GM12878 (cell line): Measurements from ENCODE around the gene ACTL6B. TPM values are rescaled to one million over a fixed set of nuclear protein-coding genes. Genes with fewer than 3 reads are reported as not detected.
A peak's percentile ranks its signal among the peaks of the same experiment; 100 is the strongest.

ENCODE experiments used
- BCL11A ChIP-seq: IDR thresholded peaks from 2 replicates; pipeline ENCODE4 v1.6.1; 2011; ENCODE audit warnings: low read depth, low read length
- ELK1 ChIP-seq: IDR thresholded peaks from 2 replicates; pipeline ENCODE4 v1.6.1; 2012; ENCODE audit warnings: low read depth, low read length, improper control_type of control experiment
- IRF4 ChIP-seq: IDR thresholded peaks from 2 replicates; pipeline ENCODE4 v1.6.1; 2011; ENCODE audit warnings: low read depth, low read length
- KLF5 ChIP-seq: fragments of 450-650 bp; IDR thresholded peaks from 2 replicates; pipeline ENCODE4 v1.6.1; 2014; ENCODE audit warnings: mild to moderate bottlenecking; ENCODE audit not compliant: partially characterized antibody
- MXI1 ChIP-seq: fragments of 150-350 bp; IDR thresholded peaks from 2 replicates; pipeline ENCODE4 v1.6.1; 2011; ENCODE audit warnings: low read depth, mild to moderate bottlenecking, inconsistent platforms, low read length, improper control_type of control experiment
- MYB ChIP-seq: fragments of 150-350 bp; IDR thresholded peaks from 2 replicates; pipeline ENCODE4 v1.6.1; 2014; ENCODE audit warnings: mild to moderate bottlenecking, low read depth, low read length, borderline replicate concordance
- NFYB ChIP-seq: IDR thresholded peaks from 2 replicates; pipeline ENCODE4 v1.6.1; 2011; ENCODE audit warnings: low read depth, mild to moderate bottlenecking, low read length, improper control_type of control experiment, moderate library complexity; ENCODE audit not compliant: insufficient read depth
- PAX5 ChIP-seq: IDR thresholded peaks from 2 replicates; pipeline ENCODE4 v1.6.1; 2011; ENCODE audit warnings: low read depth, low read length, borderline replicate concordance
- STAT1 ChIP-seq: fragments of 450-650 bp; conservative IDR thresholded peaks from 2 replicates; pipeline ENCODE4 v1.6.1; 2014; ENCODE audit warnings: antibody characterized with exemption, mild to moderate bottlenecking
- STAT3 ChIP-seq: IDR thresholded peaks from 2 replicates; pipeline ENCODE4 v1.6.1; 2011; ENCODE audit warnings: low read depth, low read length, improper control_type of control experiment
- polyA plus RNA-seq, 11 experiments: library from polyadenylated mRNA; depleted of rRNA in 4 of 11; unstranded in 6 of 11; stranded (reverse) in 5 of 11; fragments of >200 nt; fragmentation: Nextera tagmentation in 4 of 11; fragmentation: Illumina TruSeq in 1 of 11; extraction: Ambion mirVana in 4 of 11; extraction: Trizol in 1 of 11; gene quantifications; 1 replicate in 1 of 11; 2 replicates in 10 of 11; pipeline versions ENCODE4 v1.2.1 to v1.2.3, GENCODE V29; 2011 to 2016; ENCODE audit warnings: inconsistent platforms in 2 of 11, missing spikeins in 2 of 11, low read depth in 1 of 11
- total RNA-seq, 4 experiments: library from RNA; depleted of rRNA in 3 of 4; stranded (reverse); fragments of >200 nt in 3 of 4; fragmentation: Illumina TruSeq in 1 of 4; extraction: Trizol in 1 of 4; gene quantifications; 2 replicates each; pipeline versions ENCODE4 v1.2.1 to v1.2.3, GENCODE V29; 2013 to 2021
- TF ChIP-seq, protein P1 (sequence below): fragments of 450-650 bp; IDR thresholded peaks from 2 replicates; pipeline ENCODE4 v1.6.1; 2017; ENCODE audit warnings: mild to moderate bottlenecking, moderate library complexity
- TF ChIP-seq, protein P2 (sequence below): fragments of 450-650 bp; IDR thresholded peaks from 2 replicates; pipeline ENCODE4 v1.6.1; 2017; ENCODE audit warnings: mild to moderate bottlenecking
- TF ChIP-seq, protein P3 (sequence below): fragments of 450-650 bp; IDR thresholded peaks from 2 replicates; pipeline ENCODE4 v1.6.1; 2017; ENCODE audit warnings: low read depth, mild to moderate bottlenecking, moderate library complexity
- TF ChIP-seq, protein P4 (sequence below): fragments of 450-650 bp; IDR thresholded peaks from 2 replicates; pipeline ENCODE4 v1.6.1; 2017; ENCODE audit warnings: antibody characterized with exemption, mild to moderate bottlenecking, moderate library complexity

ACTL6B gene
- total and polyA plus RNA-seq, 10 of the 15 experiments (the other 5 are each of a cell fraction or from before 2014, with no cell fraction given) = not detected

GRCh38 chr7:100675581-100676350 lies 19.5 kb upstream of the ACTL6B start (continued):
- TF ChIP-seq, protein P1, sequence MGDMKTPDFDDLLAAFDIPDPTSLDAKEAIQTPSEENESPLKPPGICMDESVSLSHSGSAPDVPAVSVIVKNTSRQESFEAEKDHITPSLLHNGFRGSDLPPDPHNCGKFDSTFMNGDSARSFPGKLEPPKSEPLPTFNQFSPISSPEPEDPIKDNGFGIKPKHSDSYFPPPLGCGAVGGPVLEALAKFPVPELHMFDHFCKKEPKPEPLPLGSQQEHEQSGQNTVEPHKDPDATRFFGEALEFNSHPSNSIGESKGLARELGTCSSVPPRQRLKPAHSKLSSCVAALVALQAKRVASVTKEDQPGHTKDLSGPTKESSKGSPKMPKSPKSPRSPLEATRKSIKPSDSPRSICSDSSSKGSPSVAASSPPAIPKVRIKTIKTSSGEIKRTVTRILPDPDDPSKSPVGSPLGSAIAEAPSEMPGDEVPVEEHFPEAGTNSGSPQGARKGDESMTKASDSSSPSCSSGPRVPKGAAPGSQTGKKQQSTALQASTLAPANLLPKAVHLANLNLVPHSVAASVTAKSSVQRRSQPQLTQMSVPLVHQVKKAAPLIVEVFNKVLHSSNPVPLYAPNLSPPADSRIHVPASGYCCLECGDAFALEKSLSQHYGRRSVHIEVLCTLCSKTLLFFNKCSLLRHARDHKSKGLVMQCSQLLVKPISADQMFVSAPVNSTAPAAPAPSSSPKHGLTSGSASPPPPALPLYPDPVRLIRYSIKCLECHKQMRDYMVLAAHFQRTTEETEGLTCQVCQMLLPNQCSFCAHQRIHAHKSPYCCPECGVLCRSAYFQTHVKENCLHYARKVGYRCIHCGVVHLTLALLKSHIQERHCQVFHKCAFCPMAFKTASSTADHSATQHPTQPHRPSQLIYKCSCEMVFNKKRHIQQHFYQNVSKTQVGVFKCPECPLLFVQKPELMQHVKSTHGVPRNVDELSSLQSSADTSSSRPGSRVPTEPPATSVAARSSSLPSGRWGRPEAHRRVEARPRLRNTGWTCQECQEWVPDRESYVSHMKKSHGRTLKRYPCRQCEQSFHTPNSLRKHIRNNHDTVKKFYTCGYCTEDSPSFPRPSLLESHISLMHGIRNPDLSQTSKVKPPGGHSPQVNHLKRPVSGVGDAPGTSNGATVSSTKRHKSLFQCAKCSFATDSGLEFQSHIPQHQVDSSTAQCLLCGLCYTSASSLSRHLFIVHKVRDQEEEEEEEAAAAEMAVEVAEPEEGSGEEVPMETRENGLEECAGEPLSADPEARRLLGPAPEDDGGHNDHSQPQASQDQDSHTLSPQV = no peak
- peak; percentile 78 for TF ChIP-seq MXI1
- TF ChIP-seq PAX5 = no peak
- TF ChIP-seq, protein P2, sequence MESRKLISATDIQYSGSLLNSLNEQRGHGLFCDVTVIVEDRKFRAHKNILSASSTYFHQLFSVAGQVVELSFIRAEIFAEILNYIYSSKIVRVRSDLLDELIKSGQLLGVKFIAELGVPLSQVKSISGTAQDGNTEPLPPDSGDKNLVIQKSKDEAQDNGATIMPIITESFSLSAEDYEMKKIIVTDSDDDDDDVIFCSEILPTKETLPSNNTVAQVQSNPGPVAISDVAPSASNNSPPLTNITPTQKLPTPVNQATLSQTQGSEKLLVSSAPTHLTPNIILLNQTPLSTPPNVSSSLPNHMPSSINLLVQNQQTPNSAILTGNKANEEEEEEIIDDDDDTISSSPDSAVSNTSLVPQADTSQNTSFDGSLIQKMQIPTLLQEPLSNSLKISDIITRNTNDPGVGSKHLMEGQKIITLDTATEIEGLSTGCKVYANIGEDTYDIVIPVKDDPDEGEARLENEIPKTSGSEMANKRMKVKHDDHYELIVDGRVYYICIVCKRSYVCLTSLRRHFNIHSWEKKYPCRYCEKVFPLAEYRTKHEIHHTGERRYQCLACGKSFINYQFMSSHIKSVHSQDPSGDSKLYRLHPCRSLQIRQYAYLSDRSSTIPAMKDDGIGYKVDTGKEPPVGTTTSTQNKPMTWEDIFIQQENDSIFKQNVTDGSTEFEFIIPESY = no peak
- TF ChIP-seq NFYB = 0 out of 2 replicates have a peak, but pooled peaks have one; percentile 20
- no peak for TF ChIP-seq STAT3
- no peak for TF ChIP-seq IRF4
- TF ChIP-seq, protein P3, sequence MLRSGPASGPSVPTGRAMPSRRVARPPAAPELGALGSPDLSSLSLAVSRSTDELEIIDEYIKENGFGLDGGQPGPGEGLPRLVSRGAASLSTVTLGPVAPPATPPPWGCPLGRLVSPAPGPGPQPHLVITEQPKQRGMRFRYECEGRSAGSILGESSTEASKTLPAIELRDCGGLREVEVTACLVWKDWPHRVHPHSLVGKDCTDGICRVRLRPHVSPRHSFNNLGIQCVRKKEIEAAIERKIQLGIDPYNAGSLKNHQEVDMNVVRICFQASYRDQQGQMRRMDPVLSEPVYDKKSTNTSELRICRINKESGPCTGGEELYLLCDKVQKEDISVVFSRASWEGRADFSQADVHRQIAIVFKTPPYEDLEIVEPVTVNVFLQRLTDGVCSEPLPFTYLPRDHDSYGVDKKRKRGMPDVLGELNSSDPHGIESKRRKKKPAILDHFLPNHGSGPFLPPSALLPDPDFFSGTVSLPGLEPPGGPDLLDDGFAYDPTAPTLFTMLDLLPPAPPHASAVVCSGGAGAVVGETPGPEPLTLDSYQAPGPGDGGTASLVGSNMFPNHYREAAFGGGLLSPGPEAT = no peak
- TF ChIP-seq STAT1 = no peak
- TF ChIP-seq MYB = no peak
- TF ChIP-seq, protein P4, sequence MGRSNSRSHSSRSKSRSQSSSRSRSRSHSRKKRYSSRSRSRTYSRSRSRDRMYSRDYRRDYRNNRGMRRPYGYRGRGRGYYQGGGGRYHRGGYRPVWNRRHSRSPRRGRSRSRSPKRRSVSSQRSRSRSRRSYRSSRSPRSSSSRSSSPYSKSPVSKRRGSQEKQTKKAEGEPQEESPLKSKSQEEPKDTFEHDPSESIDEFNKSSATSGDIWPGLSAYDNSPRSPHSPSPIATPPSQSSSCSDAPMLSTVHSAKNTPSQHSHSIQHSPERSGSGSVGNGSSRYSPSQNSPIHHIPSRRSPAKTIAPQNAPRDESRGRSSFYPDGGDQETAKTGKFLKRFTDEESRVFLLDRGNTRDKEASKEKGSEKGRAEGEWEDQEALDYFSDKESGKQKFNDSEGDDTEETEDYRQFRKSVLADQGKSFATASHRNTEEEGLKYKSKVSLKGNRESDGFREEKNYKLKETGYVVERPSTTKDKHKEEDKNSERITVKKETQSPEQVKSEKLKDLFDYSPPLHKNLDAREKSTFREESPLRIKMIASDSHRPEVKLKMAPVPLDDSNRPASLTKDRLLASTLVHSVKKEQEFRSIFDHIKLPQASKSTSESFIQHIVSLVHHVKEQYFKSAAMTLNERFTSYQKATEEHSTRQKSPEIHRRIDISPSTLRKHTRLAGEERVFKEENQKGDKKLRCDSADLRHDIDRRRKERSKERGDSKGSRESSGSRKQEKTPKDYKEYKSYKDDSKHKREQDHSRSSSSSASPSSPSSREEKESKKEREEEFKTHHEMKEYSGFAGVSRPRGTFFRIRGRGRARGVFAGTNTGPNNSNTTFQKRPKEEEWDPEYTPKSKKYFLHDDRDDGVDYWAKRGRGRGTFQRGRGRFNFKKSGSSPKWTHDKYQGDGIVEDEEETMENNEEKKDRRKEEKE = no peak
- TF ChIP-seq KLF5 = no peak
- no peak for TF ChIP-seq BCL11A
- TF ChIP-seq ELK1 = no peak
